Right lung (tissue), 5 donors: ENCODE data around the gene OTOGL. TPM values are rescaled to one million over a fixed set of nuclear protein-coding genes. Genes with fewer than 3 reads are reported as not detected.

Experiments used
- DNase-seq, 2 donors: peaks; one replicate each; pipeline ENCODE4 v3.0.0-alpha.2; 2013
- polyA plus RNA-seq, 5 donors: library from polyadenylated mRNA; unstranded; fragments of 120-200 nt; gene quantifications; one replicate each; pipeline versions ENCODE4 v1.2.1 to v1.2.3, GENCODE V29; 2013; ENCODE audit warnings: inconsistent platforms in 1 of 5, low replicate concordance in 1 of 5; ENCODE audit not compliant: insufficient read length in 5 of 5, insufficient read depth in 1 of 5

OTOGL gene
- polyA plus RNA-seq, 5 donors = 0.37 to 0.62 (median 0.46) TPM

GRCh38 chr12:80178846-80179245 is 79.5 kb downstream of the OTOGL start:
- DNase-seq = no peak

- no peak for DNase-seq
Measured at GRCh38 chr12:80183939-80184338, 84.6 kb downstream of the OTOGL start.

- no peak for DNase-seq
Measured at GRCh38 chr12:80184926-80185325, 85.6 kb downstream of the OTOGL start.

- peak; percentile 86 to 92 for DNase-seq
Measured at GRCh38 chr12:80186727-80187217, 87.4 kb downstream of the OTOGL start.

GRCh38 chr12:80187660-80188090 is 88.3 kb downstream of the OTOGL start:
- peak; percentile 76 to 79 for DNase-seq

GRCh38 chr12:80188576-80188975 is 89.2 kb downstream of the OTOGL start:
- no peak for DNase-seq

- DNase-seq = no peak
Measured at GRCh38 chr12:80189241-80189640, 89.9 kb downstream of the OTOGL start.

GRCh38 chr12:80190001-80190400 is 90.7 kb downstream of the OTOGL start:
- no peak for DNase-seq

GRCh38 chr12:80192087-80192486 is 92.8 kb downstream of the OTOGL start:
- DNase-seq = no peak

- no peak for DNase-seq
Measured at GRCh38 chr12:80193865-80194264, 94.5 kb downstream of the OTOGL start.

- peak; percentile 66 to 78 for DNase-seq
Measured at GRCh38 chr12:80195074-80195726, 95.9 kb downstream of the OTOGL start.

GRCh38 chr12:80195737-80196136 is 96.4 kb downstream of the OTOGL start:
- no peak for DNase-seq

GRCh38 chr12:80196419-80196818 is 97.1 kb downstream of the OTOGL start:
- DNase-seq = no peak

GRCh38 chr12:80198782-80199337 is 99.5 kb downstream of the OTOGL start:
- DNase-seq = no peak

GRCh38 chr12:80199931-80200330 is 100.6 kb downstream of the OTOGL start:
- DNase-seq = no peak

- no peak for DNase-seq
Measured at GRCh38 chr12:80200414-80200813, 101.1 kb downstream of the OTOGL start.

- no peak for DNase-seq
Measured at GRCh38 chr12:80201908-80202307, 102.6 kb downstream of the OTOGL start.

GRCh38 chr12:80205960-80206359 is 106.6 kb downstream of the OTOGL start:
- DNase-seq = no peak

GRCh38 chr12:80208071-80208470 is 108.7 kb downstream of the OTOGL start:
- no peak for DNase-seq

- no peak for DNase-seq
Measured at GRCh38 chr12:80211671-80212070, 112.3 kb downstream of the OTOGL start.

GRCh38 chr12:80212938-80213645 is 113.8 kb downstream of the OTOGL start:
- DNase-seq = no peak

- DNase-seq = no peak
Measured at GRCh38 chr12:80213871-80214270, 114.5 kb downstream of the OTOGL start.

- DNase-seq = no peak
Measured at GRCh38 chr12:80217011-80217535, 117.7 kb downstream of the OTOGL start.
